ENCODE data around the gene PPM1F. TPM values are rescaled to one million over a fixed set of nuclear protein-coding genes. Genes with fewer than 3 reads are reported as not detected.
"Not testable (repeated sequence)": the region's sequence is repeated elsewhere in the genome, so short reads cannot be mapped to it uniquely, and the experiment has no call there.

Gene PPM1F
- total RNA-seq, 1 experiment from 2014 or later, result 28.6 TPM

- TF ChIP-seq, protein P1, sequence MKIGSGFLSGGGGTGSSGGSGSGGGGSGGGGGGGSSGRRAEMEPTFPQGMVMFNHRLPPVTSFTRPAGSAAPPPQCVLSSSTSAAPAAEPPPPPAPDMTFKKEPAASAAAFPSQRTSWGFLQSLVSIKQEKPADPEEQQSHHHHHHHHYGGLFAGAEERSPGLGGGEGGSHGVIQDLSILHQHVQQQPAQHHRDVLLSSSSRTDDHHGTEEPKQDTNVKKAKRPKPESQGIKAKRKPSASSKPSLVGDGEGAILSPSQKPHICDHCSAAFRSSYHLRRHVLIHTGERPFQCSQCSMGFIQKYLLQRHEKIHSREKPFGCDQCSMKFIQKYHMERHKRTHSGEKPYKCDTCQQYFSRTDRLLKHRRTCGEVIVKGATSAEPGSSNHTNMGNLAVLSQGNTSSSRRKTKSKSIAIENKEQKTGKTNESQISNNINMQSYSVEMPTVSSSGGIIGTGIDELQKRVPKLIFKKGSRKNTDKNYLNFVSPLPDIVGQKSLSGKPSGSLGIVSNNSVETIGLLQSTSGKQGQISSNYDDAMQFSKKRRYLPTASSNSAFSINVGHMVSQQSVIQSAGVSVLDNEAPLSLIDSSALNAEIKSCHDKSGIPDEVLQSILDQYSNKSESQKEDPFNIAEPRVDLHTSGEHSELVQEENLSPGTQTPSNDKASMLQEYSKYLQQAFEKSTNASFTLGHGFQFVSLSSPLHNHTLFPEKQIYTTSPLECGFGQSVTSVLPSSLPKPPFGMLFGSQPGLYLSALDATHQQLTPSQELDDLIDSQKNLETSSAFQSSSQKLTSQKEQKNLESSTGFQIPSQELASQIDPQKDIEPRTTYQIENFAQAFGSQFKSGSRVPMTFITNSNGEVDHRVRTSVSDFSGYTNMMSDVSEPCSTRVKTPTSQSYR (CRISPR knock-in tag; IDR thresholded peaks at IDR 0.05), result no peak
- TF ChIP-seq MXD4 (CRISPR knock-in tag; IDR thresholded peaks at IDR 0.05; ENCODE audit: borderline replicate concordance), result no peak
Observed at GRCh38 chr22:21894799-21895198, 57.8 kb downstream of the PPM1F start (continued).

GRCh38 chr22:21889251-21889990 lies 63.2 kb downstream of the PPM1F start:
- H3K9me3 Mint-ChIP-seq, result peaks cover 3% of the 10 kb centered on the region
- peaks cover 10% of the 10 kb centered on the region for H3K27me3 Mint-ChIP-seq (ENCODE audit: low read depth)
- TF ChIP-seq, protein P2, sequence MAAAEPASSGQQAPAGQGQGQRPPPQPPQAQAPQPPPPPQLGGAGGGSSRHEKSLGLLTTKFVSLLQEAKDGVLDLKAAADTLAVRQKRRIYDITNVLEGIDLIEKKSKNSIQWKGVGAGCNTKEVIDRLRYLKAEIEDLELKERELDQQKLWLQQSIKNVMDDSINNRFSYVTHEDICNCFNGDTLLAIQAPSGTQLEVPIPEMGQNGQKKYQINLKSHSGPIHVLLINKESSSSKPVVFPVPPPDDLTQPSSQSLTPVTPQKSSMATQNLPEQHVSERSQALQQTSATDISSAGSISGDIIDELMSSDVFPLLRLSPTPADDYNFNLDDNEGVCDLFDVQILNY (CRISPR knock-in tag; IDR thresholded peaks at IDR 0.05), result no peak
- no peak for TF ChIP-seq NFATC4 (CRISPR knock-in tag; IDR thresholded peaks at IDR 0.05)
- no peak for TF ChIP-seq ESRRA (CRISPR knock-in tag; IDR thresholded peaks at IDR 0.05; ENCODE audit: borderline replicate concordance)
- TF ChIP-seq, protein P3, sequence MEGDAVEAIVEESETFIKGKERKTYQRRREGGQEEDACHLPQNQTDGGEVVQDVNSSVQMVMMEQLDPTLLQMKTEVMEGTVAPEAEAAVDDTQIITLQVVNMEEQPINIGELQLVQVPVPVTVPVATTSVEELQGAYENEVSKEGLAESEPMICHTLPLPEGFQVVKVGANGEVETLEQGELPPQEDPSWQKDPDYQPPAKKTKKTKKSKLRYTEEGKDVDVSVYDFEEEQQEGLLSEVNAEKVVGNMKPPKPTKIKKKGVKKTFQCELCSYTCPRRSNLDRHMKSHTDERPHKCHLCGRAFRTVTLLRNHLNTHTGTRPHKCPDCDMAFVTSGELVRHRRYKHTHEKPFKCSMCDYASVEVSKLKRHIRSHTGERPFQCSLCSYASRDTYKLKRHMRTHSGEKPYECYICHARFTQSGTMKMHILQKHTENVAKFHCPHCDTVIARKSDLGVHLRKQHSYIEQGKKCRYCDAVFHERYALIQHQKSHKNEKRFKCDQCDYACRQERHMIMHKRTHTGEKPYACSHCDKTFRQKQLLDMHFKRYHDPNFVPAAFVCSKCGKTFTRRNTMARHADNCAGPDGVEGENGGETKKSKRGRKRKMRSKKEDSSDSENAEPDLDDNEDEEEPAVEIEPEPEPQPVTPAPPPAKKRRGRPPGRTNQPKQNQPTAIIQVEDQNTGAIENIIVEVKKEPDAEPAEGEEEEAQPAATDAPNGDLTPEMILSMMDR (IDR thresholded peaks at IDR 0.05), result no peak
- no peak for TF ChIP-seq SMAD4 (CRISPR knock-in tag; IDR thresholded peaks at IDR 0.05)
- TF ChIP-seq RELA (CRISPR knock-in tag; IDR thresholded peaks at IDR 0.05; ENCODE audit: borderline replicate concordance), result no peak
- no peak for TF ChIP-seq ZNF232 (CRISPR knock-in tag; IDR thresholded peaks at IDR 0.05)
- ChIA-PET CTCF (interaction anchor here (0.6 kb wide), 1 partner anchor 1734 kb away, joined by 4 read pairs; no protein-coding TSS in a partner anchor), POLR2A (no interaction called here)
- no peak for DNase-seq (ENCODE audit: low spot score)
- no peak overlapping the region for H3K4me3 Mint-ChIP-seq
- no peak overlapping the region for H3K27ac Mint-ChIP-seq
- H3K4me1 Mint-ChIP-seq, result no peaks in the 10 kb centered on the region
- no peak for ATAC-seq
- no peaks in the 10 kb centered on the region for H3K36me3 Mint-ChIP-seq

DNA sequence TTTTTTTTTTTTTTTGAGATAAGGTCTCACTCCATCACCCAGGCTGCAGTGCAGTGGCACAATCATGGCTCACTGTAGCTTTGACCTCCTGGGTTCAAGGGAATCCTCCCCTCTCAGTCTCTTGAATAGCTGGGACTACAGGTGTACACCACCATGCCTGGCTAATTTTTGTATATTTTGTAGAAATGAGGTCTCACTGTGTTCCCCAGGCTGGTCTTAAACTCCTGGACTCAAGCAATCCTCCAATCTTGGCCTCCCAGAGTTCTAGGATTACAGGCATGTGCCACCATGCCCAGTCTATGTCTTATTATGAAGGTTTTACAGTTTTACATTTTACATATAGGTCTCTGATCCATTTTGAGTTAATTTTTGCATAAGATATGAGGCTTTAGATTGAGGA lies 64.8 kb downstream of the PPM1F start:
- POLR2A ChIA-PET, result no interaction called here
- H3K4me3 Mint-ChIP-seq, result no peak overlapping the region
- H3K27me3 Mint-ChIP-seq (ENCODE audit: low read depth), result peaks cover 7% of the 10 kb centered on the region
- no peak overlapping the region for H3K27ac Mint-ChIP-seq
- CTCF ChIA-PET, result no interaction called here
- TF ChIP-seq, protein P2 (CRISPR knock-in tag; IDR thresholded peaks at IDR 0.05), result no peak
- H3K9me3 Mint-ChIP-seq, result peaks cover 3% of the 10 kb centered on the region
- no peak for ATAC-seq
- no peak for DNase-seq (ENCODE audit: low spot score)
- H3K36me3 Mint-ChIP-seq, result 0 out of 2 replicates have a peak, but pooled peaks cover 2% of the 10 kb centered on the region
- no peaks in the 10 kb centered on the region for H3K4me1 Mint-ChIP-seq

DNA sequence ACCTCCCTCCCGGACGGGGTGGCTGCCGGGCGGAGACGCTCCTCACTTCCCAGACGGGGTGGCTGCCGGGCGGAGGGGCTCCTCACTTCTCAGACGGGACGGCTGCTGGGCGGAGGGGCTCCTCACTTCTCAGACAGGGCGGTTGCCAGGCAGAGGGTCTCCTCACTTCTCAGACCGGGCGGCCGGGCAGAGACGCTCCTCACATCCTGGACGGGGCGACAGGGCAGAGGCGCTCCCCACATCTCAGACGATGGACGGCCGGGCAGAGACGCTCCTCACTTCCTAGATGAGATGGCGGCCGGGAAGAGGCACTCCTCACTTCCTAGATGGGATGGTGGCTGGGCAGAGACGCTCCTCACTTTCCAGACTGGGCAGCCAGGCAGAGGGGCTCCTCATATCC lies 68.7 kb downstream of the PPM1F start:
- H3K4me1 Mint-ChIP-seq; H3K36me3 Mint-ChIP-seq; DNase-seq (ENCODE audit: low spot score); H3K4me3 Mint-ChIP-seq; H3K9me3 Mint-ChIP-seq; CTCF ChIA-PET; H3K27ac Mint-ChIP-seq; H3K27me3 Mint-ChIP-seq (ENCODE audit: low read depth); ATAC-seq; POLR2A ChIA-PET: not testable (repeated sequence)

DNA sequence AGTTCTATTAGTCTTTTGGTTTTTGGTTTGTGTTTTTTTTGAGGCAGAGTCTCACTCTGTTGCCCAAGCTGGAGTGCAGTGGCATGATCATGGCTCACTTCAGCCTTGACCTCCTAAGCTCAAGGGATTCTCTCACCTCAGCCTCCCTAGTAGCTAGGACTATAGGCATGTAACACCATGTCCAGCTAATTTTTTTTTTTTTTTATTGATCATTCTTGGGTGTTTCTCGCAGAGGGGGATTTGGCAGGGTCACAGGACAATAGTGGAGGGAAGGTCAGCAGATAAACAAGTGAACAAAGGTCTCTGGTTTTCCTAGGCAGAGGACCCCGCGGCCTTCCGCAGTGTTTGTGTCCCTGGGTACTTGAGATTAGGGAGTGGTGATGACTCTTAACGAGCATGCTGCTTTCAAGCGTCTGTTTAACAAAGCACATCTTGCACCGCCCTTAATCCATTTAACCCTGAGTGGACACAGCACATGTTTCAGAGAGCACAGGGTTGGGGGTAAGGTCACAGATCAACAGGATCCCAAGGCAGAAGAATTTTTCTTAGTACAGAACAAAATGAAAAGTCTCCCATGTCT lies 69.8 kb downstream of the PPM1F start:
- DNase-seq (ENCODE audit: low spot score); POLR2A ChIA-PET; H3K9me3 Mint-ChIP-seq; CTCF ChIA-PET; H3K27ac Mint-ChIP-seq; ATAC-seq; H3K36me3 Mint-ChIP-seq; H3K27me3 Mint-ChIP-seq (ENCODE audit: low read depth); H3K4me1 Mint-ChIP-seq; H3K4me3 Mint-ChIP-seq: not testable (repeated sequence)
